ENCODE data around the gene FOXJ3. TPM values are rescaled to one million over a fixed set of nuclear protein-coding genes. Genes with fewer than 3 reads are reported as not detected.

The FOXJ3 gene
- total RNA-seq, 2 donors from 2014 or later: 89.1 to 93.5 TPM

DNA sequence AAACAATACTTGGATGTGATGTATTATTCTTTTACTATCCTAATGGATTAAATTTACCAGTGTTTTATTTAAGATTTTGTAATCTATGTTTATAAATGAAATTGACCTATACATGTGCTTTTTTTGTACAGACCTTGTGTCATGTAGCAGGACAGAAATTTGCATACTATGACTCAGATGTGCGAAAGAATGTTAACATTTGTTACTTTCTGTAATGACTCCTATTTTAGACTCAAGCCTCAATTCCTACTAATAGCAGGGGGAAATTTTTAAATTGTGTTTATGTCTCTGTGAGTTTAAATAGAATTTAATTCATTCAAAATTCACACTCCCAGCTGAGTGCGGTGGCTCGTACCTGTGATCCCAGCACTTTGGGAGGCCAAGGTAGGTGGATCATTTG lies 23.8 kb upstream of the FOXJ3 start:
- H3K4me1 Mint-ChIP-seq: no peaks in the 10 kb centered on the region
- no peak for DNase-seq
- peaks cover 23% of the 10 kb centered on the region for H3K27me3 Mint-ChIP-seq
- no peak for ATAC-seq
- H3K36me3 Mint-ChIP-seq (ENCODE audit: low read depth): no peaks in the 10 kb centered on the region
- H3K9me3 ChIP-seq (ENCODE audit: control insufficient read depth, low read length, poor library complexity, severe bottlenecking): no peaks in the 10 kb centered on the region
- no peak overlapping the region for H3K4me3 Mint-ChIP-seq
- no peak overlapping the region for H3K27ac Mint-ChIP-seq

DNA sequence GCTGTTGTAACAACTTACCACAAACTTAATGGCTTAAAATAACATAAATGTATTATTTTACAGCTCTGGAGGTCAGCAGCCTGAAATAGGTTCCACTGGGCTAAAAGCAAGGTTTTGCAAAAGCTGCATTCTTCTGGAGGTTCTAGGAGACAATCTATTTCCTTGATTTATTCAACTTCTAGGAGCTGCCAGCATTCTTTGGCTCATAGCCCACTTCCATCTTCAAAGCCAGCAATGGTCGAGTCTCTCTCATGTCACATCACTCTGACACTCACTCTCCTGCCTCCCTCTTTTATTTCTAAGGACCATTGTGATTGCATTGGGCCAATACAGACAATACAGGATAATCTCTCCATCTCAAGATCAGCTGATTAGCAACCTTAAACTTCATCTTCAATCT lies 15.1 kb upstream of the FOXJ3 start:
- Mint-ChIP-seq H3K27ac (no peak overlapping the region), H3K4me1 (peaks cover 6% of the 10 kb centered on the region), H3K4me3 (no peak overlapping the region), H3K27me3 (peaks cover 60% of the 10 kb centered on the region), H3K36me3 (ENCODE audit: low read depth) (no peaks in the 10 kb centered on the region)
- no peak for ATAC-seq
- no peak for DNase-seq
- no peaks in the 10 kb centered on the region for H3K9me3 ChIP-seq (ENCODE audit: control insufficient read depth, low read length, poor library complexity, severe bottlenecking)

DNA sequence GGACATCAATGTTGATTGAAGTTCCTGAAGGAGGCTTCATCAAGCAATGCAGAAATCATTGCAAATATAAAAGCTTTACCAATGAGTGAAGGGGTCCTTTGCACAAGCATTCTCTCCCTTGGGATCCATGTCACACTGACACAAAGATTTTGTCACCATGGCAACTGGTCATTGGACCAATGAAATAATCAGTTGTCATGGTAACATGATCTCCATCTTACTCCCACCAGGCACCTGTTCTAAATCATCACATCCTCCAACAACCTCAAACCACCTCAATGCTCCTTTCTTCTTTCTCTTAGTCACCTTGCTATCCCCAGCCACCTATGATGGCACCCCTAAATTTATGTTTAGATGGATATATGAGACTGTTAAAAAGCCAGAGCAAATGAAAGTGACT lies 13.5 kb upstream of the FOXJ3 start:
- H3K36me3 Mint-ChIP-seq (ENCODE audit: low read depth): no peaks in the 10 kb centered on the region
- H3K27ac Mint-ChIP-seq: no peak overlapping the region
- DNase-seq (no peak), ATAC-seq (no peak)
- H3K4me1 Mint-ChIP-seq: peaks cover 6% of the 10 kb centered on the region
- no peak overlapping the region for H3K4me3 Mint-ChIP-seq
- peaks cover 55% of the 10 kb centered on the region for H3K27me3 Mint-ChIP-seq
- no peaks in the 10 kb centered on the region for H3K9me3 ChIP-seq (ENCODE audit: control insufficient read depth, low read length, poor library complexity, severe bottlenecking)

DNA sequence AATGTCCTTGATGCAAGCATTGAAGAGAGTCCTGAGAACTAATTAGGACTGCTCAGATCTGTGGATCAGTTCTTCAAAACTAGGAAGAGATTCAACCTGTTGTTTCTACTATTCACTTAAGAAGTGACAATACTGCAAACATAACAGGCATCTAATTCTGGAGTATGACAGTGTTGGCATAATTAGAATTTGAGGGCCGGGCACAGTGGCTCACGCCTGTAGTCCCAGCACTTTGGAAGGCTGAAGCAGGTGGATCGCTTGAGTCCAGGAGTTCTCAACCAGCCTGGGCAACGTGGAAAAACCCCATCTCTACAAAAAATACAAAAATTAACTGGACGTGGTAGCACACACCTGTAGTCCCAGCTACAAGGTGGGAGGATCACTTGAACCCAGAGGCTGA lies 8.0 kb upstream of the FOXJ3 start:
- Mint-ChIP-seq H3K27me3 (peaks cover 19% of the 10 kb centered on the region), H3K4me1 (peaks cover 2% of the 10 kb centered on the region)

DNA sequence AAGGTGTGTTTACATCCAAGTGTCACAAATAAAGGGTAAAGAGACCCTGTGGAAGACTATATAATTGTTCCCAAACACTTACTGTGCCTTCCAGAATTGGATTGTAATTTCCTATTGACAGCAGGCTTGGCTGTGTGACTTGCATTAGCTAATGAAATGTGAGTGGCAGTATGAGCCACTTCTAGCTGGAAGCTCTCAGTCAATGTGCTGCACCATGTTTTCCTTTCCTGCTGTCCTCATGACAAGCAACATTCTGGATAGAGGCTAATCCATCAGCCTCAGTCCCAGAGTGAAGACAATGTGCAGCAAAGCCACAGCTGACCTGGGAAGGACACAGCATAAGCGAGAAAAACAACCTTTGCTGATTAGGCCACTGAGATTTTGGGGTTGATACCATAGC lies 5.9 kb upstream of the FOXJ3 start:
- ATAC-seq (no peak), DNase-seq (no peak)
- H3K36me3 Mint-ChIP-seq (ENCODE audit: low read depth): no peaks in the 10 kb centered on the region
- peaks cover 9% of the 10 kb centered on the region for H3K27me3 Mint-ChIP-seq
- peaks cover 11% of the 10 kb centered on the region for H3K4me1 Mint-ChIP-seq
- peak overlapping the region; percentile 21 for H3K27ac Mint-ChIP-seq
- no peaks in the 10 kb centered on the region for H3K9me3 ChIP-seq (ENCODE audit: control insufficient read depth, low read length, poor library complexity, severe bottlenecking)
- H3K4me3 Mint-ChIP-seq: no peak overlapping the region

More for the DNA sequence above, 8.0 kb upstream of the FOXJ3 start:
- no peaks in the 10 kb centered on the region for H3K9me3 ChIP-seq (ENCODE audit: control insufficient read depth, low read length, poor library complexity, severe bottlenecking)
- no peak overlapping the region for H3K27ac Mint-ChIP-seq
- H3K4me3 Mint-ChIP-seq: no peak overlapping the region
- ATAC-seq (no peak), DNase-seq (no peak)
- no peaks in the 10 kb centered on the region for H3K36me3 Mint-ChIP-seq (ENCODE audit: low read depth)

DNA sequence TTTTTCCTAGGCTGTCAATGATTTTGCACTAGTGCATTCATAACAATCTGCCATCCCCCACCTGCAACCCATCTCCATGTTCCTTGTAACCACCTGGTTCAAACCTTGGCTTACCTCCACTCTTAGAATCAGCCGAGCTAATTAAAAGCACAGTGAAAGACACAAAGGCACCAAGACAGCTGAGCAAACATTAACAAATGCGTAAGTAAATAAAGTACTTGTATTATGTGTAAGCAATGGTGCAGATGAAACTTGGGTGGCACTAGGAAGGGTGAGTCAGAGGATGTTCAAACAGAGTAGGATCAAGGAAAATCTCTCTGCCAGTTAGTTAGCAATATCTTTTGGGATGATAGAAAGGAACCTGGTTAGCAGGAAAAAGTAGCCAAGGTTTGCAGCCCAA lies 5.1 kb upstream of the FOXJ3 start:
- no peak overlapping the region for H3K27ac Mint-ChIP-seq
- no peak overlapping the region for H3K4me3 Mint-ChIP-seq
- H3K4me1 Mint-ChIP-seq: peaks cover 15% of the 10 kb centered on the region
- DNase-seq: no peak
- H3K9me3 ChIP-seq (ENCODE audit: control insufficient read depth, low read length, poor library complexity, severe bottlenecking): no peaks in the 10 kb centered on the region
- no peak for ATAC-seq
- H3K27me3 Mint-ChIP-seq: peaks cover 1% of the 10 kb centered on the region
- H3K36me3 Mint-ChIP-seq (ENCODE audit: low read depth): no peaks in the 10 kb centered on the region

DNA sequence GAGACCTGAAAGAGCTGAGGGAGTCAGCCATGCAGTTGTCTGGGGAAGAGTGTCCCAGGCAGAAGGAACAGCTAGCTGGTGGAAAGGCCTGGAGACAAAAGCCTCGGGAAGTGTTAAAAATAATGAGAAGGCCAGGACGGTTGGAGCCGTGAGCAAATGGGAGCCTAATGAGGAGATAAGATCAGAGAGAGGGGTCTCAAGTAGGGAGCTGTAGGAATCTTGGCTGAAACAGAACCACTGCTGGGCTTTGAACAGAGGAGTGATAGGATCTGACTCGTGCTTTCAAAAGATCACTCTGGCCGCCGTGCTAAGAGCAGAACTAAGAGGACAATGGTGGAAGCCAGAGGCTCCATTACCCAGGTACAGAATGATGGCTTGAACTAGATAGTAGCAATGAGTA lies 1.9 kb upstream of the FOXJ3 start:
- H3K27me3 Mint-ChIP-seq: no peaks in the 10 kb centered on the region
- no peaks in the 10 kb centered on the region for H3K9me3 ChIP-seq (ENCODE audit: control insufficient read depth, low read length, poor library complexity, severe bottlenecking)
- H3K27ac Mint-ChIP-seq: no peak overlapping the region
- DNase-seq (no peak), ATAC-seq (no peak)
- H3K4me1 Mint-ChIP-seq: peaks cover 33% of the 10 kb centered on the region
- H3K36me3 Mint-ChIP-seq (ENCODE audit: low read depth): peaks cover 3% of the 10 kb centered on the region
- no peak overlapping the region for H3K4me3 Mint-ChIP-seq

DNA sequence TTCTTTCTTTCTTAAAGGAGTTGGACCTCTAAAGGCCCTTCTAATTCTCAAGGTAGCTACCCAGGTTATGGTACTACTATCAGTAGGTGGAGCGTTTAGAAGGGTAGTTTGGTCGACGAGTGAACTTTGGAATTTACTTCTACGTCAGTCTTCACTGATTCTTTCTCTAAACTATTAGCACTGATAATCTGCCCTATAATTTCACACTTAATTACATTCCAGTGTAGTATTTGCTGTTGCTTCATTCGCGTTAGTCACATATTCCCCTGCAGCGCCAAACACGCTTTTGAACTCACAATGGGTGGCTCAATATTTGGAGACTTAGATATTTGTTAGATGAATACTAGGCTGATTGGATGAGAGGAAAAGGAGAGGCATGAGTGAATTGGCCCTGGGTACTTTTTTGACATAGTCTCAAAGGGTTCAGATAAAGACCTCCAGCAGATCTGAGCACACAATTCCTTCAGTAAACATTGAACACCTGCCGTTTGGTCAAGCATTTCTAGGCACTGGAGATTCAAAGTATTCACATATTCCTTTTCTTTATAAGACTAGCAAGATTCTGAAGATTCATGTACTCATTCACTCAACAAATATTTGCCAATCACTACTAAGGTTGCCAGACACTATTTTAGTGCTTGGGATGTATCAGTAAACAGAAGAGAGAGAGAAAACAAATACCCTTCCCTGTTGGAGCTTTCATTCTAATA lies 929 bp upstream of the FOXJ3 start:
- DNase-seq (no peak), ATAC-seq (peak; percentile 13)
- Mint-ChIP-seq H3K4me3 (peak overlapping the region; percentile 90), H3K36me3 (ENCODE audit: low read depth) (peaks cover 3% of the 10 kb centered on the region), H3K27me3 (no peaks in the 10 kb centered on the region), H3K27ac (peak overlapping the region; percentile 91), H3K4me1 (peaks cover 39% of the 10 kb centered on the region)
- no peaks in the 10 kb centered on the region for H3K9me3 ChIP-seq (ENCODE audit: control insufficient read depth, low read length, poor library complexity, severe bottlenecking)

DNA sequence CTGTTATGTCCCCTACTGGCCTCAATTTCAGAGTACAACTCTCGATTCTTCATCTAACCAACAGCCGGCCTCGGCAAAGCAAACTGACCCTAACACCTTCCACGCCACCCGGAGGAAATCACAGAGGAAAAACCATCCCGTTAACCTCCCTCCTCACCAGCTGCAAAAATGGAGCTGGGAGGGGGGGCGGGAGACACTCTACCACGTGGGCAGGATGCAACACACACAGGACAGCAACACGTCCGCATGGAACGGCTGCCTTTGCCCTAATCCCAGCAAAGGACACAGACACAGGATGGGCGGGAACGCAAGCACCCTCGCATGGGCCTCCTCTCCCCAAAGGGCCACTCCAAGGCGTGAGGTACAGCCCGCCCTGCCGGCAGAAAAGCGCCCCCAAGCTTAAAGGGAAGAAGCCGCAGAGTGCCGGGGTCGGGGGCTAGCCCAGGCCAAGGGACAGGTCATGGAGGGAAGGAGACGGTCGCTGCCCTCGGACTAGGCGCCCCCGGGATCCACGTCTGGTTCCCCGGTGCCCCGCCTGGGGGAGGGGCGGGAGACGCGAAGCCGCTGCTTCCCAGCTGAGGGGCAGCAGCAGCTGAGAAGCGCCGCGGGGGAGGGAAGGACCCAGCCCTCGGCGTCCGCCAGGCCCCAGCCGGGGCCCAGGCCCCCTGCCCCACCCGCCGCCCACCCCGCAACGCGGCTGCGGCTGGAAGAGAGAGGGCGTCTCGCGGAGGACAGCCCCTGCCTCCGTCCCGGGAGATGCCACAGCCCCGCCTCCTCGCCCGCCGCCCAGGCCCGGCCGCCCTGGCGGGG lies 590 bp downstream of the FOXJ3 start:
- no peaks in the 10 kb centered on the region for H3K9me3 ChIP-seq (ENCODE audit: control insufficient read depth, low read length, poor library complexity, severe bottlenecking)
- peaks cover 50% of the 10 kb centered on the region for H3K4me1 Mint-ChIP-seq
- H3K36me3 Mint-ChIP-seq (ENCODE audit: low read depth): peaks cover 3% of the 10 kb centered on the region
- peak overlapping the region; percentile 75 for H3K27ac Mint-ChIP-seq
- DNase-seq: peak in 1 of 3 donors; percentile 14
- H3K27me3 Mint-ChIP-seq: no peaks in the 10 kb centered on the region
- ATAC-seq: peak; percentile 66
- peak overlapping the region; percentile 96 for H3K4me3 Mint-ChIP-seq

DNA sequence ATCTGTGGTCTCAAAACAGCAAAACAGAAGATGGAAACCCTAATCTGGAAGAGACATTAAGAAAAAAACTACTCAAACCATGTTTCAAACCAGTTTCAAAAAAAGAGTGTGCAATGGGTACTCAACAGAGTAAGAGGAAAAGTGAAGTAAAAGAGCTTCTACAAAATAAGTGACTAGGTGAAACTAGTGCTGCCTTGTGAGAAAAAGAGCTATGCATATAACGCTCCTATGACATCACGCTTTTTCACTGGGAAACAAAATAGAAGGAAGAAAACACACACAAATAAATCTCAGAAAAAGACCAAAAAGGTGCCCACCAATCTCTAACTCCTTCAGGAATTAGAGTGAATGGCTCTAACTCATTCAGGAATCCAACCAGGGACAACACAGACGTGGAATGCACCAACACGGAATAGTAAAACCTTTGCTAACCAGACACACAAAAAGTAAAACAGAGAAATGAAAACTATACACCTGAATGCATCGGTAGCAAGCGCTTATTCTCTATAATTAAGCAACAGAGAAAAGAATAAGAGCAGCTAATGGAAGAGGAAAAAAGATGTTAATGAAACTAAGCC lies 1.3 kb downstream of the FOXJ3 start:
- Mint-ChIP-seq H3K4me1 (peaks cover 54% of the 10 kb centered on the region), H3K4me3 (peak overlapping the region; percentile 96), H3K27me3 (no peaks in the 10 kb centered on the region), H3K27ac (peak overlapping the region; percentile 75), H3K36me3 (ENCODE audit: low read depth) (peaks cover 3% of the 10 kb centered on the region)
- no peak for ATAC-seq
- no peaks in the 10 kb centered on the region for H3K9me3 ChIP-seq (ENCODE audit: control insufficient read depth, low read length, poor library complexity, severe bottlenecking)
- DNase-seq: no peak

DNA sequence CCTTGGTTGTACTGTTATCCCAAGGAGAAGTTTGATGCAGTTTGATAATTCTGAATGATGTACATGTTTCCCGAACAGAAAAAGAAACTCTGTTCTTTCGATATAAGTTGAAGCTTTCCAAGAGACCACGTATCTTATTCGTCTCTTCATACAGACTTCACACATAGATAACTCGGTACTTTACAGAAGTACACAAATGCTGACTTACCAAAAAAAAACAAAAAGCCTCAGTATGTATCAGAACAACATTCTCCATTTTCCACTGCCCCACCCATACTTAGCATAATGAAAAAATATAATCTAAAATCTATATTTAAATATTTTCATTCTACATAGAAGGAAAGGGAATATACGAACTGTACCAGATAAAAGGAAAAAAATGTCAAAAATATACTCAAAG lies 2.2 kb downstream of the FOXJ3 start:
- no peak for DNase-seq
- H3K4me3 Mint-ChIP-seq: peak overlapping the region; percentile 96
- ATAC-seq: no peak

DNA sequence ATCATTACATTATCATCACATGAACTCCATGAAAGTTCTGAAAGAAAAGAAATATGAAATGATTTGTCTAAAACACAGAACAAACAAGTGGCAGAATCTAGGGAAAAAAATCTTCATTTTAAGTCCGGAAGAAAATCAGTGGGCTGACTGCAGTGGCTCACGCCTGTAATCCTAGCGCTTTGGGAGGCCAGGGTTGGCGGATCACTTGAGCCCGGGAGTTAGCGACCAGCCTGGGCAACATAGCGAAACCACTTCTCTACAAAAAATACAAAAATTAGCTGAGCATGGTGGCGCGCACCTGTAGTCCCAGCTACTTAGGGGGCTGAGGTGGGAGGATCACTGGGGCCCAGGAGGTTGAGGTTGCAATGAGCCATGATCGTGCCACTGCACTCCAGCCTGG lies 4.8 kb downstream of the FOXJ3 start:
- Mint-ChIP-seq H3K4me1 (peaks cover 60% of the 10 kb centered on the region), H3K4me3 (no peak overlapping the region), H3K36me3 (ENCODE audit: low read depth) (peaks cover 3% of the 10 kb centered on the region), H3K27ac (no peak overlapping the region), H3K27me3 (no peaks in the 10 kb centered on the region)
- no peak for ATAC-seq
- H3K9me3 ChIP-seq (ENCODE audit: control insufficient read depth, low read length, poor library complexity, severe bottlenecking): no peaks in the 10 kb centered on the region
- DNase-seq: no peak

More for the DNA sequence above, 2.2 kb downstream of the FOXJ3 start:
- no peaks in the 10 kb centered on the region for H3K9me3 ChIP-seq (ENCODE audit: control insufficient read depth, low read length, poor library complexity, severe bottlenecking)
- Mint-ChIP-seq H3K27ac (no peak overlapping the region), H3K36me3 (ENCODE audit: low read depth) (peaks cover 3% of the 10 kb centered on the region), H3K4me1 (peaks cover 54% of the 10 kb centered on the region), H3K27me3 (no peaks in the 10 kb centered on the region)

DNA sequence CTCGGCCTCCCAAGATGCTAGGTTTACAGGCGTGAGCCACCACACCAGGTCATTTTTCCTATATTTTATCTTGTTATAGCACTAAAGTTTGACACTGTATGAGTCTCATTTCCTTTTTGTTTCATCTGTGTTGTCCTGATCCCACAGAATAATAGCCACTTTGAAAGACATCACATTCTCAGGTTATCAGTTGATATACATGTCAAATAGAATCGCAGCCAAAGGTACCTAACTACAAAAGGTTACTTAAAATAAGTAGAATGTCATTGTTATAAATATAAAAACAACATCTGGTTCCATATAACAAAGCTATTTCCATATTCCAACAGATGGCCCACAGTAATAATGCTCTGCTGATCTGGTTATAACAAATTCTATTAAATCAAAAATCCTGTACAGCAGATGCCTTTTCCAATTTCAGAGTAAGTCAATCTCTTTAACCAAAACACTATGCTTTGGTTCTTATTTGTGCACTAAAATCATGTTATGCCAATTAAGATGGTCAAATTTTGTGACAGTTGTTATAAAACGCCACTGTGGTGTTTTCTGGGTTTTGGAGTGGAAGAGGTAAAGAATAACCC lies 6.0 kb downstream of the FOXJ3 start:
- Mint-ChIP-seq H3K4me3 (no peak overlapping the region), H3K27ac (no peak overlapping the region), H3K36me3 (ENCODE audit: low read depth) (peaks cover 3% of the 10 kb centered on the region), H3K27me3 (no peaks in the 10 kb centered on the region), H3K4me1 (peaks cover 67% of the 10 kb centered on the region)
- no peaks in the 10 kb centered on the region for H3K9me3 ChIP-seq (ENCODE audit: control insufficient read depth, low read length, poor library complexity, severe bottlenecking)
- DNase-seq: no peak
- no peak for ATAC-seq
